NCI-H345 treated with DMSO at 0.1 percent for 48 hours (cell line): ENCODE results near the gene PDIA6.
"Not testable (repeated sequence)": the region's sequence is repeated elsewhere in the genome, so short reads cannot be mapped to it uniquely, and the experiment has no call there.

Source experiments
- DNase-seq: peaks from one replicate; lab custom pipeline; 2025; ENCODE audit not compliant: unreplicated experiment; lab: John Stamatoyannopoulos, UW

The PDIA6 gene

DNA sequence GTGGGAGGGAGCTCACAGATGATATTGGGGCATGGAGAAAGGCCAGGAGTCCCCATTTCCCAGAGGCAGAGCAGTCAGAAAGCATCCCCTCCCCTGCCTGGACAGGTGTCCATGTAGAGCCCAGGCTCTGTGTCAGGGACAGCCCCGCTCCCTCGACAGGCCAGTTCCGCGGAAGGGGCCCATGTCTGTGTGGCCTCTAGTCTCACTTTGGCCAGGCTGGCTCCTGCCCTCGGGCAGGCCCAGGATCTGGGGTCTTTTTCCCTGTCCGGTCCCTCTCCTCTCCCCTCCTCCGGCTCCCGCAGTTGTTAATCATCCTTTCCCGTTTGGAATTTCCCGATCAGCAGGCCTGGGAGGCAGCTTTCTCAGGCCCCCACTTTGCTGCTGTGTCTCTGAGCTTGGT, 20.4 kb upstream of the PDIA6 start:
- DNase-seq: no peak

DNA sequence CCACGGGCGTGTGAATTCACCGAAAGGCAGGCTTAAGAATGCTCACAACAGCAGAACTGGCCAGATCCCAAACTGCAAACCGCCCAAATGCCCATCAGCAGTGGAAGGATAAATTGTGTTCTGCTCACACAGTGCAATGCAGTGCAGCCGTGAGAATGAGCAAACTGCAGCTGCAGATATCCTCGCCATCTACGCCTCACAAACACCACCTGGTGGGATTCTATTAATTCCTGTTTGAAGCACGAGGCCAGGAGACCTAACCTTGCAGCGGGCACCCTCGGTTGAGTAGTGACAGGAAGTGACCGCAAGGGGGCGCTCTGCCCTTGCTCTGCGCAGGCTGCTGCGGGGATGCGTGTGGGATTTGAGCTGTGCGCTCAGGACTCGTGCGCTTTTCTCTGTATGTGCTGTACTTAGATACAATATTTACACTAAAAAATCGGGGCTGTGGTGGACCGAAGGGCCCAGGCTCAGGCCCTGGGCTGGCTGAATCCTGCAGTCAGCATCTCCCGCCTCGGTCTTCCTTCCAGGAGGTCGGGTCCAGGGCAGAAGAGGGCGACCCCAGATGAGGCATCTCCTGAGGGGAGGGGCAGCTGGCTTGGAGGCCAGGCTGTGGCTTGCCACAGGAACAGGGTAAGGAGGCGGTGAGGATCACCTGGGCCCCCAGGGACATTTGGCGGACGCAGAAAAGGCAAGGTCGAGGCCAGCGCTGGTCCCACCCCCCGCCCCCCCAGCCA, 19.8 kb upstream of the PDIA6 start:
- DNase-seq: peak; percentile 93

DNA sequence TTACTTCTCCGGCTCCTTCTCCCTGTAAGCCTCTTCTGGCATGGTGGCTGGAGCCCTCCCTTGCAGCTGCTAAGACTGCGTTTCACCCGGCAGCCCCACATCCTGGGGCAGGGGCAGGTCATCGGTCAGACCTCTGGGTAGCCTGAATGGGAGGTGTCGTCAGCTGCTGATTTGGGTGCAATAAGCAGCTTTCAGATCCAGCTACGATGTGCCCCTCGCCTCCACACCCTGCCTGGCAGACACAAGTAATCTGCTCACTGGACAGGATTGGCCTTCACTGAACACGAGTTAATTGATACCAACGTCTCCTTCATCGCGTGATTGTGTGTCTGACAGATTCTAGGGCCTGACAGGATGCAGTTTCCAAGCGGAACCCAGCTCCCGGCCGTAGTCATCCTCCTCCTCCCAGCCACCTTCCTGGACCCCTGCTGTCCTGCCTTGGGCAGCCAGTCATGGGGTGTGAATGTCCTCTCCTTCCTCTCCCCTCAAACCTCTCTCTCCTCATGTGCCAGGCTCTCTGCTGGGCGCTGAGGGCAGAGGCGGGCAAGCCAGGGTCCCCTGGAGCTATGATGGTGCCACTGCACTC, 18.9 kb upstream of the PDIA6 start:
- no peak for DNase-seq

DNA sequence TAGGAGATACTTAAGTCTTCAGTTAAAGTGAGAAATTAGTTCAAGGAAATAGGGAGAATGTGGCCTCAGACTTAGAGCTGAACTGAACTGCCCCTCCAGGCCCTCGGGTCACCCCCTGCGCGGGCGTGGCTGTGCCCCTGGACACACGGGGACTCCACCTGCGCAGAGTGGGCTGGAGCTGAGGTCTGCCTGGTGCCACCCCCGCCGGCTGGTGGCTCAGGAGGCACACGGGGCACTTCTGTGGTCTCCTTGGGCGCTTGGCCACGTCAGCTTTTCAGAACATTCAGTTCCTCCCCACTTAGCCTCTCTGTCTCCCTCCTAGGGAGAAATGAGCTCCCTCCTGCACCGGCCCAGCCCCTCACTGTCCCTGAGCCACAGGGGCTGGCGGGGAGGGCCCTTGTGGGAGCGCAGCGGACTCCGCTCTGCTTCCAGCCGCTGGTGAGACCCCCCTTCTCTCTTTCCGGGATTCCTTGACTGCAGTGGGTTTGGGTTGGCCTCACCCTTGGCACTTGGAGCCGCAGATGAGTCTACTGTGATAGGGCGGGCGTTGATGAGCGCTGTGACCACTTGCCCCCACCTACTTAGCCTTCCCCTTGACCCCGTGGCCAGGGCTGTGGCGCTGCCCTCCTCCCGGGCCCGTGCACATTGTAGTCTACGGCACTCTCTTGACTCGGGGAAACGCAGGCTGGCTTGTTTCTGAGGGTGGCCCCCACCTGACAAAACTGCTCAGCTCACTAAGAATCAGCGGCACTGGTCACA, 18.2 kb upstream of the PDIA6 start:
- DNase-seq: no peak

DNA sequence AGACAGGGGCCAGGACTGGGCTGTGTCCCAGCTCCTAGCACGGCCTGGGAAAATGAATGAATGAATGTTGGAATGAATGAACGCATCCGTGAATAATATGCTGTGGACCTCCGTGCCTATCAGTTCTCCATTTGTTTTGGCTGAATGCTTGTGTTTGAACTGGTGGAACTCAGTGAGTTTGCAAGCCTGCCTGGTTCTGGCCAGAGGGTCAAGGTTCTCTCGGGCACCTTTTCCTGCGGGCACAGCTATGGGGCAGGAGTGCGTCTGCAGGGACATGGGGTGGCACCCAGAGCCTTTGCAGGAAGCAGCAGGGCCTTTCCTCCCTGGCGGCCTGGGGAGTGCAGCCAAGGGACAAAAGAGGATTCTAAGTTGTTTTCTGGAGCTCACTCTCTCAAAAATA, 17.6 kb upstream of the PDIA6 start:
- DNase-seq: no peak

DNA sequence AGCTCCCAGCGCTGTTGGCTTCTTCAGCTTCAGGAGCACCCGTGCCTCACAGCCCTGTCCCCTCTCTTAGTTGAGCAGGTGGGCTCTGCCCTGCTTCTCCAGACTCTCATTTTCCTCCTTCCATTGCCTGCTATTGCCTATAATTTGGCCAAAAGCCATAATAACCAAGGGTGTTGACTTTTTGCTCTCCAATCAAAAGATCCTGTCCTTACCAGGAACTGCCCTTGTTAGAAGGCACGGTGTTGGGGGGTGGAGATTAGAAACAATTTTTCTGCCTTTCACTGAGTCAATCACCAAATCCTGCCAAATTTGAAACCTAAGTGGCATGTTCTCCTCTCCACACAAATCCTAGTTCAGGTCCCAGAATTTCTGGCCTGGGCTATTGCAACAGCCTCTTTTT, 16.7 kb upstream of the PDIA6 start:
- no peak for DNase-seq

DNA sequence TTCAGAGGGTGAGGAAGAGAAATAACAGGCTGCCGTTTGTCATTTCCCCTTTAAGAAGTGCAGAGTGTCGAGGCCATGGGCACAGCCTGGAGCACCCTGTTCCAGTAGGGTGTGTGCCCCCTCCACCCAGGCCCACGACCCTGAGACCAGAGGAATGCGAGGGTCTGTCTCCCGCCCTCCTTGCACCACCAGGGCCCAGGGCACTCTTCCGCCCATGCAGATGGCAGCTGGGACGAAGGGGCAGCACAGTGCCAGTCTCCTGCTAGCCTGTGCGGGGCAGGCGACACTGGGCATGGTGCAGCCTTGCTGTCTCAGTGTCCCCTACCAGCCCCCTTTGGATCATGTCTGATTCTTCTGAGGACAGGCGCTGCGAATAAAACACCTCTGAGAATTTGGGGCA, 15.8 kb upstream of the PDIA6 start:
- DNase-seq: no peak

DNA sequence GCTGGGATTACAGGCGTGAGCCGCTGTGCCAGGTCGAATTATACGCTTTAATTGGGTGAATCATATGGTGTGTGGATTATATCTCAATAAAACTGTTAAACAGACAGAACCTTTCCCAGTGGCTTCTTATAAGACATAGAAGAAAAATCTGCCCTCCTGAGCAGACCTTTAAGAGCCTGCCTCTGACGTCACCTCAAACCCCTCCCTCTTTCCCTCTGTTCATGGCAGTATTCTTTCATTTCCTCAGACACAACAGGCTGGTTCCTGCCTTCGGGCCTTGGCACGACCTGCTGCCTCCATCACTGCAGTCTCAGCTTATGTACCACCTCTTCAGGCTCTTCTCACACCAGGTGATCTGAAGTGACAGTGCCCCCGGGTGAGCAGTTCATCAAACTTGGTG, 14.0 kb upstream of the PDIA6 start:
- DNase-seq: no peak

DNA sequence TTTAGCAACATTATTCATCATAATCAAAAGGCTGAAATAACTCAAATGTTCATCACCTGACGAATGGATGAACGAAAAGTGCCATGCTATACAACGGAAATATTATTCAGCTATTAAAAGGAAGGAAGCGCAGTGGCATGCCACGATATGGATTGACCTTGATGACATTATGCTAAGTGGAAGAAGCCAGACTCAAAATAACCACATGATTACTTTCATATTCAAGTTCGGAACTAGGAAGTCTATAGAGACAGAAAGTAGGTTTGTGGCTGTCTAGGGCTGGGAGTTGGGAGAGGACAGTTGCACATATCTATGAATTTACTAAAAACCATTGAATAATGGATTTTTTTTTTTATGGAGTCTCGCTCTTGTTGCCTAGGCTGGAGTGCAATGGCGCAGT, 13.4 kb upstream of the PDIA6 start:
- no peak for DNase-seq

DNA sequence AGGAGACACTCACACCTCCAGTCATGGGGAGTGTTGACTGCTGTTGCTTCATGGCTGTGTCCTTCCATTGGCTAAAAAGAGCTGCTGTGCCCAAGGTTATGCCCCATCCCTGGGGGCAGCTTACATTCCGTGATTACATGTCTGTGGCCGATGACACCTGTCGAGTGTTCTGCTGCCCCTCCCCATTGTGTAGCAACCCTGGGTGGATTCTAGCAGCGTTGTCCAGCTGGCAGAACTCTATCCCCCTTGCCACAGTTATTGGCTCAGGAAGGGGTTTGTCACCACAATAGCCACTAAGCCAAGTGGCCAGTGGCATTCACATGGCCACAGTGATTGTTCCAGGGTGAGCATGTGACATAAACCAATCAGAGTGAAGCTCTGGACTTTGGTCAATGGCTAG, 11.6 kb upstream of the PDIA6 start:
- DNase-seq: no peak

DNA sequence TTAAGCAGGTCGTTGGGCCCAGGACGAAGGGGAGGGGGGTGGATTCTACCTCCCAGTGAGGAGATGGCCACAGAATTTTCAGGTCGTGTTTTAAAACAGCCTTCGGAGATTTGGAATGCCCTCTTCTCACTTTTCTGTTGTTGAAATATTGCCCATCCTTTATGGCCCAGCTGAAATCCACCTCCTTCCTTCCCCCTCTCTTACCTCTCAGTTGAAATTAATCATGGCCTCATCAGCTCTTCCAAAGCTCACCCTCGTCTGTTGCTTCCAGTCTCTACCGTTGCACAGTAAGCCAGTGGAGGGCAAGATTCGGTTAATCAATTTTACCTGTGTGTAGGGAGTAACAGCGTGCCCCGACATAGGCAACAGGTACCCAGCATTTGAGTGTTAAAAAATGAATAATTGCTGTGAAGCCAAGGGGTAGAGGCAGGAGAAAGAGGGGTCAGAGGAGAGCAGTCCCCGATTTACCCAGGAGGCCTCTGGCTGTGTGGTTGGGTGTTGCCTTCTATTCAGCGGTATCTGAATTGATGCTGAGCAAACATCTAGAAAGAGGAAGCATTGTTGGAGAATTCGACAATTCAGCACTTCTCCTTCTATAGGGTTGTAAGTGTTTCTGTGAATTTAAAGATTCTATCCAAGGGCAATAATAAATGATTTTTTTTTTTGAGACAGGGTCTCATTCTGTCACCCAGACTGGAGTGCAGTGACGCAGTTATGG, 8.6 kb upstream of the PDIA6 start:
- no peak for DNase-seq

DNA sequence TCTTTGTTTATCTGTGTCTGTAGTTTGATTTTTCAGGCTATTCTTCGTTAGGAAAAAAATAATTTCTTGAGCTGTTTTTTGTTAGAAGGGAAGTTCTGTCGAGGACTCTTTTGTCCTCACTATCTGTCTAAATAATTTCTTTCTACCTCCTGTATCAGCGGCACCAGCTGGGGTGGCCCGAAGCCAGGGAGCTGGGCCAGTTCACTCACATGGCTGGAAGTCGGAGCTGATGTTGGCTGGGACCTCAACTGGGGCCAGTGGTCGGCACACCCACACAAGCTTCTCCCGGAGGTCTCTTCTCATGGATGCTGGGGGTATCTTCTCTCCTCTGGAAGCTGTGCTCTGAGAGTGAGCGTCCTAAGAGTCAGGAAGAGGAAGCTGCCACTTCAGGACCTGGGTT, 8.0 kb upstream of the PDIA6 start:
- no peak for DNase-seq

DNA sequence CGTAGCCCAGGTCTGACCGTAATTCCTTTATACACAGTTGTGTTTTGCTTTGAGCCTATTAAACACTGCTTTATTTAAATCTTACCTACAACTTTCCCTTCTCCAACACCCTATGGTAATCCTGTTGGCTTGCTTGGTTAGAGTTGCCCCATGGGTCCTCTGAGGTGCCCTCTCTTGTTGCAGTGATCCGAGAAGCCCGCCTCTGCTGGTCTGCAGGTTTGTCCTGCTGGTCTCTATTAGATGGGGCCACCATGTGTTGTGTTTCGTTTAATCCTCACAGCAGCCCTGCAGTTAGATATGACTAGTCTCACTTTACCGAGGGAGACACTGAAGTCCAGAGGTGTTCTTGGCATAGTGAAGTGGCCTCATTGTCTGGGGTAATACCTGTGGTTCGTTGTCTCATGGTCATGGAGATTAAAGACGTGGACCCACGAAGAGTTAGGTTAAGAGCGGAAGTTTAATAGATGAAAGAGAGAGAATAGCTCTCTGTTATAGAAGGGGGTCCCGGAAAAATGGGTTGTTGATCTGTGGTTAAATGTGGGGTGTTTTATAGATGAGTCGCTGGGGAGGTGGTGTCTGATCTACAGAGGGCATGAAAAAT, 7.2 kb upstream of the PDIA6 start:
- no peak for DNase-seq

DNA sequence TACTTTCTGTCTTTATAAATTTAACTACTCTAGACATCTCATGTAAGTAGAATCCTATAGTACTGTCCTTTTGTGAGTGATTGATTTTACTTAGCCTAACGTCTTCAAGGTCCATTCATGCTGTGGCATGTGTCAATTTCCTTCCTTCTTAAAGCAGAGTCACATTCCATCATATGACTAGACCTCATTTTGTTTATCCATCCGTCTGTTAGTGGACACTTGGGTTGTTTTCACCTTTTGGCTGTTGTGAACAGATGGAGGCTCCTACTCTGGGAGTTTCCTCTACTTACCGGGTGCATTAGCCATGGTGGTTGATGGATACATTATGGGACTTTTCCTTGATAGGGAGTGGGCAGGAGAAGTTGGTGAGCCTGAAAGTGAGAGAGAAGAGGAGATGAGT, 6.4 kb upstream of the PDIA6 start:
- no peak for DNase-seq

DNA sequence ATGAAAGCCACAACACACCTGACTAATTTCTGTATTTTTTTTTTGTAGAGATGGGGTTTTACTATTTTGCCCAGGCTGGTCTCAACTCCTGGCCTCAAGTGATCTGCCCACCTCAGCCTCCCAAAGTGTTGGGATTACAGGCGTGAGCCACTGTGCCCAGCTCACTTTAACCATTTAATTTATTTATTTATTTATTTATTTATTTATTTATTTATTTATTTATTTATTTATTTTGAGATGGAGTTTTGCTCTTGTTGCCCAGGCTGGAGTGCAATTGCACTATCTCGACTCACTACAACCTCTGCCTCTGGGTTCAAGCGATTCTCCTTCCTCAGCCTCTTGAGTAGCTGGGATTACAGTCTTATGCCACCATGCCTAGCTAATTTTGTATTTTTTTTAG, 5.7 kb upstream of the PDIA6 start:
- not testable (repeated sequence) for DNase-seq

DNA sequence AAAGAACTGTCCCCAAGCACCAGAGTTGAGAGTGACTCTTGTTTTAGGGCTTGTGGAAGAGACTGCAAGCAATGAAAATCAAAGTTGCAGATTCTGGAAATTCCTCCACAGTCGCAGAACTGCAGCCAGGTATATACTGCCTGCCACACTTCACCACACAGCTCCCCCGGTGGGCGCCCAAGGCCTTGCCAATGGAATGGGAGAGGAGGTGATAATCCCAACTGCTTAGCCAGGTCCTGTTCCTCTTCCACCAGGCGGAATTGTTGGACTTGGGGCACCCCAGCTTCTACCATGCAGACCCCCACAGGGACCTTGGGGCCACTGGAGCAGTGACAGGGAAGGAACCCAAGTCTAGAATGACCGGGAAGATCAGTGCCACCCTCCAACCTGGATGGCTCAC, 4.8 kb upstream of the PDIA6 start:
- no peak for DNase-seq

DNA sequence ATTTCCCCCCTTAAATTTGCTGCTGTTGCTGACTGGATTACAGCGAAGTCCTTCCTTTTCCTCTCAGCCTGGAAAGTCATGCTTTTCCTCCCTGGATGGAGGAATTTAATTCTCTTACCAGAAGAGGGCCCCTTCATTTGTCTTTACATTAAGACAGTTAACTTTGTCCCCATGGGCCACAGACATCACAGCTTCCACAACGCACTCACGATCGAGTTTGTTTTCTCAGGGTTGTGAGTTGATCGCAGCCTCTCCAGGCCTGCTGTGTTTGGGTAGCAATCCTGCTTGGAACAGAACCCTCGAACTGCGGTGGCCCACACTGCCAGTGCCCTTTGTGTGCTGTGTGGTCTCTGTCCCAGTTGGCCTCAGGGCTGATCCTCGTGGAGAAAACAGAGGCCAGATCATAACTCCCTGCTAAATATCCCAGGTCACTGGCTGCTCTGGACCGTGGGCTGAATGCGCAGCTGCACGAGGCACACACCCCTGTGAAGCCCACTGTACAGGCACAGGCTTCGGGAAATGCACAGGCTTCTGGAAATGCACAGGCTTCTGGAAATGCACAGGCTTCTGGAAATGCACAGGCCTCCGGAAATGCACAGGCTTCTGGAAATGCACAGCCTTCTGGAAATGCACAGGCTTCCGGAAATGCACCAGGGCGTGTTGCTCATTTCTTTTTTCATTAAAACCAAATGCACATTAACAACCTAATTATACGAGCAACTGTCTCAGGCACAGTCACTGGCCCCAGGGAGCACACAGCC, 2.2 kb upstream of the PDIA6 start:
- DNase-seq: no peak

DNA sequence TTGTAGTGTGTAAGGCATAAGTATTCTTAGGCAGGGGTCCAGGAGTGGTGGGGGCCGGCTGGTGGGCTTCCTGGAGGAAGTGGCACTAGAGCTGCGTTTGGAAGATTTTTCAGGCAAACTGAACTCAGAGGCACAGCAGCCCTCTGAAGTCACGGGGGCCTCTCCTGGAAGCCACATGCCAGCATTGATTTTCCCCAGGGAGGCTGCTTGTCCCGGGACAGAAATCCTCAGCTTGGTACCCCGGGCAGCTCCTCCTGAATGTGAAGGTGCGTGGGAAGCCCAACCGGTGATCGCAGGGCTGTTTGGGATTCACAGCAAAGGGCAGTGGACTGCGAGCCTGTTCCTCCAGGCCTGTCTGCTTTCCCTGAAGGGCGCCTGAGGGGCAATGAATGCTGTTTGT, 1.6 kb upstream of the PDIA6 start:
- no peak for DNase-seq

DNA sequence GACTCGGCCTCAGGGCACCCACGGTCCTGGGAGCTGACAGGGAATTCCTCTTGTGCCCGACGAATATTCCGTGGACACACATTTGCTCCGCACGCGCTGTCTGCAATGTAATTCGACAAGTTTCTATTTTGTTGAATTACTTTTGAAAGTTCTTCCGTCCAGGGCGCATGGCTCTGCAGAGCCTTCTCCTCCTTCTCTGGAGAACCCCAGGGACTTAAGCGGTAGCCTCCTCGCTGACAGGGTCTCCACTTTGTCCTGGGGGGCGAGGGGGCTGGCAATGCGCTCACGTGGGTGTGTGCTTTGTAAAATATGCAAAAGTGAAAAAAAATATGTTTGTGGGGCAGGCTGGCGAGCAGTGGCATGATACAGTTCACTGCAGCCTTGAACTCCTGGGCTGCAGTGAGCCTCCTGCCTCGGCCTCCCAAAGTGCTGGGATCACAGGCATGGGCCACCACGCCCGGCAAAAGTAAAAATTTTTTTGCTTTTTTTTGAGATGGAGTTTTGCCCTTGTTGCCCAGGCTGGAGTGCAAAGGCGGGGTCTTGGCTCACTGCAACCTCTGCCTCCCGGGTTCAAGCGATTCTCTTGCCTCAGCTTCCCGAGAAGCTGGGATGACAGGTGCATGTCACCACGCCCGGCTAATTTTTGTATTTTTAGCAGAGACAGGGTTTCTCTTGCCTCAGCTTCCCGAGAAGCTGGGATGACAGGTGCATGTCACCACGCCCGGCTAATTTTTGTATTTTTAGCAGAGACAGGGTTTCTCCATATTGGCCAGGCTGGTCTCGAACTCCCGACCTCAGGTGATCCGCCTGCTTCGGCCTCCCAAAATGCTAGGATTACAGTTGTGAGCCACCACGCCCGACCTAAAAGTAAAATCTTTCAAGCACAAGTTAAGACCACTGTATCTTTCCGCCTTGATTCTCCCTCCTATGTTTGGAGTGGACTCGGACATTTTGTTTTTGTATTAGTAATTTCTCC, 866 bp upstream of the PDIA6 start:
- peak; percentile 73 for DNase-seq

DNA sequence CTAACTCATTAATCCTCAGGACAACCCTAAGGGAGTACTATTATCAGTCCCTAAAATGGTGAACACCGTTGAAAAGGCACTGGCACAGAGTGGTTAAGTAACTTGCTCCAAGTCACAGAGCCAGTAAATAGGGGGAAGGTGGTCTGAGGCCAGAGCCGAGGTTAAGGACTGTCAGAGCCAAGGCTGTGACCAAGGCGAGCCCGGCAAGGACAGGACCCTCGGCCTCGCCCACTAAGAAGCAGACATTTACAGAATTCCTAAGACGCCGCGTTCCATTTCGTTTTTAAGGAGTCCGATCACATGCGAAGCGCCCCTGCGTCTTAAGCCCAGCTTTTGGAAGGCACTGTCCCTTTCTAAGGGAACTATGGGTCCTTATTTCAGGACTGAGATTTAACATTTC, 1.1 kb downstream of the PDIA6 start:
- DNase-seq: no peak
